Common myeloid progenitor, CD34-positive (primary cell): ENCODE measurements around the gene PRDM7.

Source experiments
- CTCF ChIA-PET: fragments of 350-600 bp; sonication (Branson Sonifier 250); formaldehyde crosslinking; loops from one replicate; lab custom pipeline; 2021; ENCODE audit warnings: antibody characterized with exemption; lab: Charles Lee
- POLR2A ChIA-PET: fragments of 350-600 bp; sonication (Branson Sonifier 250); formaldehyde crosslinking; loops from one replicate; lab custom pipeline; 2021; ENCODE audit warnings: antibody characterized with exemption; lab: Charles Lee
- DNase-seq, 3 donors: peaks; one replicate each; pipeline versions ENCODE4 v3.0.0 to v3.0.0-alpha.2; 2013
- H3K27ac ChIP-seq, 2 experiments: 1 replicate in 1 of 2; 2 replicates in 1 of 2; pipeline ENCODE4 v1.7.0; 2013; ENCODE audit warnings: inconsistent platforms in 2 of 2, low read length in 2 of 2, mild to moderate bottlenecking in 2 of 2, low read depth in 1 of 2, moderate library complexity in 1 of 2; ENCODE audit not compliant: severe bottlenecking in 2 of 2, insufficient read depth in 1 of 2, poor library complexity in 1 of 2
- H3K27me3 ChIP-seq, 5 experiments: replicated peaks in 2 of 5; 1 replicate in 3 of 5; 2 replicates in 2 of 5; pipeline versions ENCODE4 v1.6.1 to v1.7.0; 2013; ENCODE audit warnings: low read length in 4 of 5, mild to moderate bottlenecking in 2 of 5, moderate library complexity in 2 of 5, inconsistent platforms in 1 of 5; ENCODE audit not compliant: insufficient read depth in 5 of 5, control insufficient read depth in 4 of 5
- H3K36me3 ChIP-seq, 4 experiments: 1 replicate in 2 of 4; 2 replicates in 2 of 4; pipeline versions ENCODE4 v1.6.1 to v1.7.0; 2013; ENCODE audit warnings: low read length in 3 of 4, control low read depth in 1 of 4, mild to moderate bottlenecking in 1 of 4; ENCODE audit not compliant: control insufficient read depth in 4 of 4, insufficient read depth in 4 of 4
- H3K4me1 ChIP-seq, 4 experiments: 1 replicate in 3 of 4; 2 replicates in 1 of 4; pipeline versions ENCODE4 v1.6.1 to v1.7.1; 2013; ENCODE audit warnings: low read length in 3 of 4, mild to moderate bottlenecking in 3 of 4, control low read depth in 1 of 4, inconsistent platforms in 1 of 4, moderate library complexity in 1 of 4; ENCODE audit not compliant: control insufficient read depth in 4 of 4, insufficient read depth in 4 of 4; ENCODE audit errors: control extremely low read depth in 1 of 4
- H3K4me3 ChIP-seq, 7 experiments: 1 replicate in 4 of 7; 2 replicates in 3 of 7; pipeline versions ENCODE4 v1.5.1 to v1.7.0; 2013; ENCODE audit warnings: mild to moderate bottlenecking in 7 of 7, low read length in 6 of 7, moderate library complexity in 6 of 7, inconsistent platforms in 2 of 7, low read depth in 2 of 7, control low read depth in 1 of 7; ENCODE audit not compliant: insufficient read depth in 4 of 7, control insufficient read depth in 1 of 7; ENCODE audit errors: extremely low read depth in 1 of 7
- H3K9me3 ChIP-seq, 5 experiments: 1 replicate in 4 of 5; 2 replicates in 1 of 5; pipeline versions ENCODE4 v1.6.1 to v1.7.1; 2013; ENCODE audit warnings: low read length in 4 of 5, mild to moderate bottlenecking in 2 of 5, inconsistent platforms in 1 of 5, low read depth in 1 of 5, moderate library complexity in 1 of 5; ENCODE audit not compliant: control insufficient read depth in 4 of 5, insufficient read depth in 2 of 5; ENCODE audit errors: control extremely low read depth in 1 of 5
- WGBS: methylation state at CpG from one replicate; pipeline ENCODE4 v1.1.5; 2013; ENCODE audit not compliant: insufficient coverage; 5-methylcytosine and 5-hydroxymethylcytosine counted together

PRDM7 gene

DNA sequence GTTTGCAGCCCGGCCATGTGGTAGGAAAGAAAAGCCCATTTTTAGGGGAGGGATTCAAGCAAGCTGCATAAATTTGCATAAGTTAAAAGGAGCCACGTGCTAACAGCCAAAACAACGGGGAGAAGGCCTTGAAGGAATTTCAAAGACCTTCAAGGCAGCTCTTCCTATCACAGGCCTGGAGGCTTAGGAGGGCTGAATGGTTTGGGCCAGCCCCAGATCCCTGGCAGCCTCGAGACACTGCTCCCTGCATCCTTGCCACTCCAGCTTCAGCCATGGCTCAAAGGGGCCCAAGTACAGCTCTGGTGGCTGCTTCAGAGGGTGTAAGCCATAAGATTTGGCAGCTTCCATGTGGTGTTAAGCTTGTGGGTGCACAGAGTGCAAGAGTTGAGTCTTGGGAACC is 22.6 kb downstream of the PRDM7 start:
- ChIA-PET POLR2A (no interaction called here), CTCF (interaction anchor here (1.5 kb wide), 1 partner anchor 11 kb away, joined by 3 read pairs; no protein-coding TSS in a partner anchor)
- Histone ChIP-seq H3K9me3 (peaks cover 4 to 20% (median 16%) of the 10 kb centered on the region in 5 experiments), H3K27ac (no peak overlapping the region), H3K36me3 (no peaks in the 10 kb centered on the region), H3K4me3 (no peak overlapping the region), H3K27me3 (no peaks in the 10 kb centered on the region), H3K4me1 (no peaks in the 10 kb centered on the region)
- WGBS = 65% methylated on average over 4 of the region's 4 CpGs
- no peak for DNase-seq

DNA sequence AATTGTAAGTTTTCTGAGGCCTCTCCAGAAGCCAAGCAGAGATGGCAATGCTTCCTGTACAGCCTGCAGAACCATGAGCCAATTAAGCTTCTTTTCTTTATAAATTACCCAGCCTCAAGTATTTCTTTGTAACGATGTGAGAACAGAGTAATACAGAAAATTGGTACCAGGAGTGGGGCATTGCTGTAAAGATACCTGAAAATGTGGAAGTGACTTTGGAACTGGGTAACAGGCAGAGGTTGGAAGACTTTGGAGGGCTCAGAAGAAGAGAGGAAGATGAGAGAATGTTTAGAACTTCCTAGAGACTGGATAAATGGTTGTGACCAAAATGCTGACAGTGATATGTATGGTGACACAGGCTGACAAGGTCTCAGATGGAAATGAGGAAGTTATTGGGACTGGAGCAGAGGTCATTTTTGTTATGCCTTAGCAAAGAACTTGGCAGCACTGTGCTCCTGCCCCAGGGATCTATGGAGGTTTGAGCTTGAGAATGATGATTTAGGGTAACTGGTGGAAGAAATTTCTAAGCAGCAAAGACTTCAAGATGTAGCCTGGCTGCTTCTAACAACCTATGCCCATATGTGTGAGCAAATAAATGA is 23.1 kb downstream of the PRDM7 start:
- Histone ChIP-seq H3K27me3 (no peaks in the 10 kb centered on the region), H3K9me3 (peaks cover 4 to 20% (median 16%) of the 10 kb centered on the region in 5 experiments), H3K4me1 (no peaks in the 10 kb centered on the region), H3K36me3 (no peaks in the 10 kb centered on the region), H3K4me3 (no peak overlapping the region), H3K27ac (no peak overlapping the region)
- WGBS = 40% methylated on average over 1 of the region's 1 CpG
- ChIA-PET CTCF (interaction anchor here (1.5 kb wide), 1 partner anchor 12 kb away, joined by 3 read pairs; no protein-coding TSS in a partner anchor), POLR2A (no interaction called here)
- DNase-seq = peak in 2 of 3 donors; percentile 12 to 25

DNA sequence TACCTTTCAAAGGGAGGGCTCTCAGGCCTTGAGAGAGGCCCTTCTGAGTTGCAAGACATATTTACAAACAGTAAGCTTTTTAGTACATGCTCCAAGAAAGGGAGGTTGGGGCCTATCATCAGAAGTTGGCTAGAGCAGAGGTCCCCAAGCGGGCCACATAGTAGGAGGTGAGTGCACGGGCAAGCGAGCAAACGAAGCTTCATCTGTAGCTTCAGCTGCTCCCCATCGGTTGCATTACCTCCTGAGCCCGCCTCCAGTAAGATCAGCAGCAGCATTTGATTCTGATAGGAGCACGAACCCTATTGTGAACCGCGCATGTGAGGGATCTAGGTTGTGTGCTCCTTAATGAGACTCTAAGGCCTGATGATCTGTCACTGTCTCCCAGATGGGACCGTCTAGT is 26.2 kb downstream of the PRDM7 start:
- no peak overlapping the region for H3K4me3 ChIP-seq
- 98% methylated on average over 9 of the region's 10 CpGs for WGBS
- peaks cover 0 to 10% (median 7%) of the 10 kb centered on the region in 5 experiments for H3K27me3 ChIP-seq
- ChIA-PET CTCF (no interaction called here), POLR2A (no interaction called here)
- H3K27ac ChIP-seq = no peak overlapping the region
- no peaks in the 10 kb centered on the region for H3K36me3 ChIP-seq
- peaks cover 0 to 17% (median 12%) of the 10 kb centered on the region in 4 experiments for H3K4me1 ChIP-seq
- H3K9me3 ChIP-seq = peaks cover 4 to 20% (median 16%) of the 10 kb centered on the region in 5 experiments
- DNase-seq = no peak

DNA sequence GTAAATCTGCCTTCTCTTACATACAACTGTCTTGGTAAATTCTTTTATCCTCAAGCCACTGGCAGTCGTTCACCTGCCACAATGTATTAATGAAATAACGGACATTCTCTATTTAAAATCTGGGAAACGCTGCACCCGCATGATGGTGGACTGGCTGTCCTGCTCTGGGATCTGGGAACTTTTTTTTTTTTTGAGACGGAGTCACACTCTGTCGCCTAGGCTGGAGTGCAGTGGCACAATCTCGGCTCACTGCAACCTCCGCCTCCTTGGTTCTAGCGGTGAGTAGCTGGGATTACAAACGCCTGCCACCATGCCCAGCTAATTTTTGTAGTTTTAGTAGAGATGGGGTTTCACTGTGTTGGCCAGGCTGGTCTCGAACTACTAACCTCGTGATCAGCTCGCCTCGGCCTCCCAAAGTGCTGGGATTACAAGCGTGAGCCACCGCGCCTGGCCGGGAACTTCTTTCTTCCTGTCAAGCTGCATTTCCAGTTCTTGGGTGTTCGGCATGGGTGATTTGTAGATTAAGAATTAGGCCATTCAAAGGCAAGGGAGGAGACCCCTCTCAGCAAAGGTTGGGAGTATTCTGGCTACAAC is 28.3 kb downstream of the PRDM7 start:
- no peak overlapping the region for H3K4me3 ChIP-seq
- POLR2A ChIA-PET = interaction anchor here (1.0 kb wide), 1 partner anchor 23 kb away, joined by 3 read pairs; no protein-coding TSS in a partner anchor
- WGBS = 89% methylated on average over 16 of the region's 19 CpGs
- peaks cover 0 to 17% (median 12%) of the 10 kb centered on the region in 4 experiments for H3K4me1 ChIP-seq
- H3K27me3 ChIP-seq = peaks cover 0 to 10% (median 8%) of the 10 kb centered on the region in 5 experiments
- CTCF ChIA-PET = no interaction called here
- H3K9me3 ChIP-seq = peaks cover 0 to 7% (median 2%) of the 10 kb centered on the region in 5 experiments
- H3K27ac ChIP-seq = no peak overlapping the region
- no peak for DNase-seq
- peaks cover 0 to 5% (median 2%) of the 10 kb centered on the region in 4 experiments for H3K36me3 ChIP-seq

DNA sequence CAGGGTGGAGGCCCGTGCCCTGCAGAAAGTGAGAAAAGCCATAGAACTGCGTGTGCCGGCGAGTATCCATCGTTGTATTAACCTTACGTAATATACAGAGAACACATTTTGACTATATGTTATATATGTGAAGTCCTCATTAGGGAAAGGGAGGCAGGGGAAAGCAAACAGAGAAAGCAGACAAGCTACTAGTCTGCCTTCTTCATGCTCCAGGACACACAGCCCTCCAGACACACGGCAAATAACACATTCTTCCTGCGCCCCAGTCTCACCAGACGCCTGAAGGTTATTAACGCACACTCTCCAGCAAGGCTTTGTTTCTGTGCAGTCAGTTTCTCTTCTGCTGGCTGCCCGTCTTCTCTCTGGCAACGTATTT is 28.8 kb downstream of the PRDM7 start:
- no peak overlapping the region for H3K4me3 ChIP-seq
- peaks cover 0 to 10% (median 3%) of the 10 kb centered on the region in 4 experiments for H3K36me3 ChIP-seq
- H3K27ac ChIP-seq = no peak overlapping the region
- H3K9me3 ChIP-seq = peaks cover 0 to 4% (median 0%) of the 10 kb centered on the region in 5 experiments
- WGBS = 64% methylated on average over 6 of the region's 12 CpGs
- peak in 2 of 3 donors; percentile 5 to 16 for DNase-seq
- peaks cover 0 to 10% (median 8%) of the 10 kb centered on the region in 5 experiments for H3K27me3 ChIP-seq
- peaks cover 0 to 17% (median 12%) of the 10 kb centered on the region in 4 experiments for H3K4me1 ChIP-seq
- ChIA-PET POLR2A (interaction anchor here (1.0 kb wide), 1 partner anchor 22 kb away, joined by 3 read pairs; no protein-coding TSS in a partner anchor), CTCF (no interaction called here)

DNA sequence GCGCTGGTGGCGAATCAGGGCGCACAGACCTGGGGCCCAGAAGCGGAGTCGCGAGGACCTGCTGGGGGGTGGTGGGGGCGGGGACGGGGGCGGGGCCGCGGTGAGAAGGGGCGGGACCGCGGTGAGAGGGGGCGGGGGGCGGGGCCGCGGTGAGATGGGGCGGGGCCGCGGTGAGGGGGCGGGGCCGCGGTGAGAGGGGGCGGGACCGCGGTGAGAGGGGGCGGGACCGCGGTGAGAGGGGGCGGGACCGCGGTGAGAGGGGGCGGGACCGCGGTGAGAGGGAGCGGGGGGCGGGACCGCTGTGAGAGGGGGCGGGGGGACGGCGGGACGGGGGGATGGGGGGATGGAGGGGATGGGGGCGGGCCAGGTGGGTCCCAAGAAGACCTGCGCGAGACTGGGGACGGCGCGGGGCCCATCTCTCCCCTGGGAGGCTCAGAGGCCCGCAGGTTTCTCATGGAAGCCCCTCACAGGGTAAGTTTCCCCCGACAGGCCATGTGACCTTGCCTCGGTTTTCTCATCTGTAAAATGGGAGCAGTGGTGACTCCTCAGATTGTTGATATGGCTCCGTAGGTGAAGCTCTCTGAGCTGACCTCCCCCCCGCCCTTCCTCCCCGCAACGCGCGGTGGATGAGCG is 29.3 kb downstream of the PRDM7 start:
- no peaks in the 10 kb centered on the region for H3K9me3 ChIP-seq
- WGBS = 58% methylated on average over 10 of the region's 59 CpGs
- peaks cover 0 to 15% (median 7%) of the 10 kb centered on the region in 4 experiments for H3K36me3 ChIP-seq
- peaks cover 0 to 10% (median 8%) of the 10 kb centered on the region in 5 experiments for H3K27me3 ChIP-seq
- ChIA-PET POLR2A (no interaction called here), CTCF (no interaction called here)
- peaks cover 0 to 17% (median 12%) of the 10 kb centered on the region in 4 experiments for H3K4me1 ChIP-seq
- peak in 2 of 3 donors; percentile 24 to 47 for DNase-seq
- no peak overlapping the region for H3K27ac ChIP-seq
- H3K4me3 ChIP-seq = peak overlapping the region in 5 of 7 experiments; percentile 32 to 73 (median 54)
